ENCODE data around the gene ADI1. TPM values are rescaled to one million over a fixed set of nuclear protein-coding genes. Genes with fewer than 3 reads are reported as not detected.

The ADI1 gene
- total RNA-seq, 1 donor from 2014 or later: 41.6 TPM

DNA sequence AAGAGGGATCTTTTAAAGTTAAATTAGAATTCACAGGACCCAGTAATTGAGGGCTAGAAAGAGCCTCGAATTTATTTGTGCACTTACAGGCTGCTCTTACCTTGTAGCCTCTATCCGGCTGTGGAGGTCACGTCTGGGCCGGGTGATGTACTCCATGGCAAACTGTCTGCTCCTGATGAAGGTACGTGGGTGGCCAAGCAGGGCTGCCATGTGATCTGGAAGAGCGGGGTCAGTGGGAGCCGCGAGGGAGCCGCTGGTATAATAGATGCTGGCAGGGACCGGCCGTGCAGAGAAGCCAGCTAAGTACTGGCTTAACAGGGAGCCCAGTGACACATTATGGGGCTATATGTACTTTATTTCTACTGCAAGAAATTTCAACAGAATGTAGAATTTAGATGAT is 59.2 kb downstream of the ADI1 start:
- Histone ChIP-seq H3K4me1 (ENCODE audit: insufficient read depth, low read length) (peaks cover 6% of the 10 kb centered on the region), H3K79me2 (ENCODE audit: insufficient read depth, low read length) (no peaks in the 10 kb centered on the region), H3K9ac (ENCODE audit: low read length) (no peak overlapping the region), H3K9me3 (ENCODE audit: insufficient read depth, low read depth, low read length) (no peaks in the 10 kb centered on the region), H3K27me3 (ENCODE audit: insufficient read depth, low read length) (no peaks in the 10 kb centered on the region), H4K20me1 (ENCODE audit: insufficient read depth, low read length) (peaks cover 4% of the 10 kb centered on the region), H3K36me3 (ENCODE audit: insufficient read depth, low read length) (peaks cover 2% of the 10 kb centered on the region), H3K4me2 (ENCODE audit: low read length) (no peak overlapping the region), H2AFZ (ENCODE audit: low read depth, low read length) (no peak overlapping the region), H3K4me3 (ENCODE audit: insufficient read depth, low read depth, low read length) (no peak overlapping the region), H3K27ac (ENCODE audit: low read depth, low read length) (no peak overlapping the region)
- H3K27ac Mint-ChIP-seq (ENCODE audit: unreplicated experiment): no peak overlapping the region
- FAIRE-seq (no peak), DNase-seq (ENCODE audit: low read depth) (no peak)
- TF ChIP-seq, protein P1, sequence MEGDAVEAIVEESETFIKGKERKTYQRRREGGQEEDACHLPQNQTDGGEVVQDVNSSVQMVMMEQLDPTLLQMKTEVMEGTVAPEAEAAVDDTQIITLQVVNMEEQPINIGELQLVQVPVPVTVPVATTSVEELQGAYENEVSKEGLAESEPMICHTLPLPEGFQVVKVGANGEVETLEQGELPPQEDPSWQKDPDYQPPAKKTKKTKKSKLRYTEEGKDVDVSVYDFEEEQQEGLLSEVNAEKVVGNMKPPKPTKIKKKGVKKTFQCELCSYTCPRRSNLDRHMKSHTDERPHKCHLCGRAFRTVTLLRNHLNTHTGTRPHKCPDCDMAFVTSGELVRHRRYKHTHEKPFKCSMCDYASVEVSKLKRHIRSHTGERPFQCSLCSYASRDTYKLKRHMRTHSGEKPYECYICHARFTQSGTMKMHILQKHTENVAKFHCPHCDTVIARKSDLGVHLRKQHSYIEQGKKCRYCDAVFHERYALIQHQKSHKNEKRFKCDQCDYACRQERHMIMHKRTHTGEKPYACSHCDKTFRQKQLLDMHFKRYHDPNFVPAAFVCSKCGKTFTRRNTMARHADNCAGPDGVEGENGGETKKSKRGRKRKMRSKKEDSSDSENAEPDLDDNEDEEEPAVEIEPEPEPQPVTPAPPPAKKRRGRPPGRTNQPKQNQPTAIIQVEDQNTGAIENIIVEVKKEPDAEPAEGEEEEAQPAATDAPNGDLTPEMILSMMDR (IDR thresholded peaks at IDR 0.05; ENCODE audit: insufficient read depth, low read depth, low read length): no peak
- no peak for TF ChIP-seq EZH2 (IDR thresholded peaks at IDR 0.05; ENCODE audit: insufficient read depth, low read length)
- H3K4me3 Mint-ChIP-seq (ENCODE audit: unreplicated experiment): no peak overlapping the region
- H3K9me3 Mint-ChIP-seq (ENCODE audit: unreplicated experiment): no peaks in the 10 kb centered on the region
- H3K4me1 Mint-ChIP-seq (ENCODE audit: low read depth, unreplicated experiment): peaks cover 2% of the 10 kb centered on the region
- H3K36me3 Mint-ChIP-seq (ENCODE audit: low read depth, unreplicated experiment): peaks cover 11% of the 10 kb centered on the region
- no peaks in the 10 kb centered on the region for H3K27me3 Mint-ChIP-seq (ENCODE audit: low read depth, unreplicated experiment)

DNA sequence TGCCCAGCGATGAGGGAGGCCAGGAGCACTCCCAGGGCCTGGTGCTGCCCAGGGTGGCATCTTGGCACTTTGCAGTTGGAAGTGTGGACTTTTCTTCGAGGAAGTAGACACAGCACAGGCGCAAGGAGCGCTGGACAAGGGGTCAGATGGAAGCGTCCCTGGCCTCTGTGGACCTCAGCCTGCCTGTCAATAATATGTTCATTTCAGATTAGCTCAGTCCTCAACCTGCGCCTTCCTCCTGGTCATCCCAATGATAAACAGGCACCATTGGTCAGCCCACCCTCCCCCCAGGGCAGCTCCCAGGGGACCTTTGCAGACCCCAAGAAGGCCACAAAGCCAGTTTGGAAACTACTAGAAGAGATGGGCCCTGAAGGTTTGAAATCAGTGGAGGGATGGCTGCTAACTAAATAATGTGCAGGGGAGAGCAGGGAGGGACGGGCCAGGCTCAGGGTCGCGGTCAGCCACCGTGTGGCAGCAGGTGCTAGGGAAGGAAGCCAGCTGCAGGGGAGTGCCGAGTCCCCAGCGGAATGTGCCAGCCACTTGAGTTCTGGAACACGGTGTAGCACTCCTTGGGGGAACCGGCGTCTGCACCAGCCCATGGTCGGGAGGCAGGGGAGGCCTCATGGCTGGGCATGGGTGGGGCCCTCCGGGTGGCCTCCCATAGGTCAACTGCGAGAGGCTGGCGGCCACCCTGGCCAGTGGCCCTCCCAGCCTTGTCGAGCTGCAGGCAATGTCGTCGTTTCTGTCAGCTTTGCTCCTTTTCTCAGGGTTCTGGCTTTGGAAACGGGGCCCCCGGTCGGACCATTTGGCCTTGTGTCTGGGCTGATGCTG is 59.9 kb downstream of the ADI1 start:
- H3K27ac Mint-ChIP-seq (ENCODE audit: unreplicated experiment): no peak overlapping the region
- H3K4me1 ChIP-seq (ENCODE audit: insufficient read depth, low read length): no peaks in the 10 kb centered on the region
- H3K9me3 Mint-ChIP-seq (ENCODE audit: unreplicated experiment): no peaks in the 10 kb centered on the region
- H2AFZ ChIP-seq (ENCODE audit: low read depth, low read length): no peak overlapping the region
- H3K4me3 ChIP-seq (ENCODE audit: insufficient read depth, low read depth, low read length): no peak overlapping the region
- TF ChIP-seq EZH2 (IDR thresholded peaks at IDR 0.05; ENCODE audit: insufficient read depth, low read length): no peak
- TF ChIP-seq, protein P1 (IDR thresholded peaks at IDR 0.05; ENCODE audit: insufficient read depth, low read depth, low read length): no peak
- H3K27me3 Mint-ChIP-seq (ENCODE audit: low read depth, unreplicated experiment): no peaks in the 10 kb centered on the region
- no peak for FAIRE-seq
- peaks cover 4% of the 10 kb centered on the region for H4K20me1 ChIP-seq (ENCODE audit: insufficient read depth, low read length)
- no peak overlapping the region for H3K9ac ChIP-seq (ENCODE audit: low read length)
- no peaks in the 10 kb centered on the region for H3K9me3 ChIP-seq (ENCODE audit: insufficient read depth, low read depth, low read length)
- peaks cover 11% of the 10 kb centered on the region for H3K36me3 Mint-ChIP-seq (ENCODE audit: low read depth, unreplicated experiment)
- no peak overlapping the region for H3K4me3 Mint-ChIP-seq (ENCODE audit: unreplicated experiment)
- H3K27me3 ChIP-seq (ENCODE audit: insufficient read depth, low read length): no peaks in the 10 kb centered on the region
- peaks cover 2% of the 10 kb centered on the region for H3K36me3 ChIP-seq (ENCODE audit: insufficient read depth, low read length)
- H3K4me2 ChIP-seq (ENCODE audit: low read length): no peak overlapping the region
- H3K4me1 Mint-ChIP-seq (ENCODE audit: low read depth, unreplicated experiment): no peaks in the 10 kb centered on the region
- H3K79me2 ChIP-seq (ENCODE audit: insufficient read depth, low read length): no peaks in the 10 kb centered on the region
- no peak for DNase-seq (ENCODE audit: low read depth)
- no peak overlapping the region for H3K27ac ChIP-seq (ENCODE audit: low read depth, low read length)

Data from astrocyte (in vitro differentiated cells and primary cell).